ENCODE measurements around the gene ZNF148.

- TF ChIP-seq POLR2A (IDR thresholded peaks at IDR 0.05) (no peak), CTCF (IDR thresholded peaks at IDR 0.05 in 4 of 5, conservative IDR thresholded peaks at IDR 0.05 in 1 of 5) (no peak)
These were observed 24.0 kb downstream of the ZNF148 start for GRCh38 chr3:125351152-125351551.
